A673 (cell line): ENCODE results near the gene DEFB129. TPM values are rescaled to one million over a fixed set of nuclear protein-coding genes. Genes with fewer than 3 reads are reported as not detected.

Experiments
- BruUV-seq: library from RNA; stranded (reverse); fragments of 400-500 nt; replicated peaks from 2 replicates; lab custom pipeline; 2021; lab: Mats Ljungman, UMichigan
- CTCF ChIA-PET: fragments of 300-600 bp; sonication (Branson Sonifier 250); formaldehyde crosslinking; loops from one replicate; lab custom pipeline; 2022; ENCODE audit warnings: antibody characterized with exemption; lab: Charles Lee
- POLR2A ChIA-PET: fragments of 300-600 bp; sonication (Branson Sonifier 250); formaldehyde crosslinking; loops from one replicate; lab custom pipeline; 2022; ENCODE audit warnings: antibody characterized with exemption; ENCODE audit not compliant: low non-redundant PET; lab: Charles Lee
- DNase-seq: peaks from one replicate; pipeline ENCODE4 v3.0.0-alpha.2; 2015; ENCODE audit warnings: low spot score
- H3K27ac ChIP-seq: fragments of 200-600 bp; sonication (generic); 2 replicates; pipeline ENCODE4 v1.5.1; 2016; ENCODE audit warnings: mixed run types, low read depth, mild to moderate bottlenecking, mixed read lengths, antibody characterized with exemption, low read length; ENCODE audit not compliant: poor library complexity, severe bottlenecking
- H3K27me3 ChIP-seq: fragments of 200-600 bp; sonication (generic); replicated peaks from 2 replicates; pipeline ENCODE4 v1.6.1; 2017; ENCODE audit warnings: mixed run types, low read depth, mild to moderate bottlenecking, mixed read lengths, antibody characterized with exemption, low read length; ENCODE audit not compliant: insufficient read depth, poor library complexity
- H3K36me3 ChIP-seq: fragments of 200-600 bp; sonication (generic); 2 replicates; pipeline ENCODE4 v1.6.1; 2016; ENCODE audit warnings: mixed run types, mild to moderate bottlenecking, mixed read lengths, antibody characterized with exemption, low read length; ENCODE audit not compliant: insufficient read depth, poor library complexity, severe bottlenecking
- H3K4me1 ChIP-seq: fragments of 200-600 bp; sonication (generic); 2 replicates; pipeline ENCODE4 v1.6.1; 2017; ENCODE audit warnings: mixed run types, mild to moderate bottlenecking, mixed read lengths, antibody characterized with exemption, low read length; ENCODE audit not compliant: insufficient read depth, poor library complexity, severe bottlenecking
- H3K4me3 ChIP-seq: fragments of 200-600 bp; sonication (generic); 2 replicates; pipeline ENCODE4 v1.5.1; 2016; ENCODE audit warnings: low read depth, mixed run types, mild to moderate bottlenecking, mixed read lengths, low read length; ENCODE audit not compliant: poor library complexity, severe bottlenecking
- H3K9me3 ChIP-seq: fragments of 200-600 bp; sonication (generic); 2 replicates; pipeline ENCODE4 v1.6.1; 2016; ENCODE audit warnings: mixed run types, low read depth, mild to moderate bottlenecking, mixed read lengths, antibody characterized with exemption, low read length; ENCODE audit not compliant: poor library complexity, severe bottlenecking
- CTCF ChIP-seq: fragments of 300-800, 200-600 bp; sonication (generic); conservative IDR thresholded peaks from 2 replicates; pipeline ENCODE4 v1.5.1; 2017; ENCODE audit warnings: low read depth, mild to moderate bottlenecking, antibody characterized with exemption, low read length, moderate library complexity, mixed read lengths
- EZH2 ChIP-seq: fragments of 200-600 bp; sonication (generic); IDR thresholded peaks from 2 replicates; pipeline ENCODE4 v1.6.1; 2017; ENCODE audit warnings: borderline replicate concordance, low read depth, mild to moderate bottlenecking, mixed read lengths, antibody characterized with exemption, low read length; ENCODE audit not compliant: poor library complexity, severe bottlenecking
- intact Hi-C: fragments of 100-400 bp; cut with micrococcal nuclease; formaldehyde crosslinking; loops from one replicate; pipeline ENCODE4 v1.10.0; 2022; ENCODE audit not compliant: unreplicated experiment
- total RNA-seq: library from RNA; stranded (reverse); gene quantifications from 2 replicates; pipeline ENCODE4 v1.2.3, GENCODE V29; 2021

The DEFB129 gene
- total RNA-seq, 1 experiment from 2014 or later, result not detected

- ChIA-PET CTCF (no interaction called here), POLR2A (no interaction called here)
- Histone ChIP-seq H3K4me3 (no peak overlapping the region), H3K36me3 (no peaks in the 10 kb centered on the region), H3K27ac (no peak overlapping the region), H3K4me1 (no peaks in the 10 kb centered on the region), H3K27me3 (peaks cover 7% of the 10 kb centered on the region), H3K9me3 (no peaks in the 10 kb centered on the region)
- intact Hi-C loops, result no loop called here
- BruUV-seq, result no TSS peak
- TF ChIP-seq CTCF (no peak), EZH2 (no peak)
- no peak for DNase-seq
These were observed 11.3 kb upstream of the DEFB129 start for GRCh38 chr20:215796-216195.

- Histone ChIP-seq H3K4me3 (no peak overlapping the region), H3K27me3 (peaks cover 9% of the 10 kb centered on the region), H3K4me1 (no peaks in the 10 kb centered on the region), H3K9me3 (no peaks in the 10 kb centered on the region), H3K36me3 (no peaks in the 10 kb centered on the region), H3K27ac (no peak overlapping the region)
- TF ChIP-seq CTCF, result no peak
- TF ChIP-seq EZH2, result no peak
- ChIA-PET CTCF (no interaction called here), POLR2A (no interaction called here)
- intact Hi-C loops, result no loop called here
- BruUV-seq, result no TSS peak
- DNase-seq, result no peak
These were observed 9.8 kb upstream of the DEFB129 start for GRCh38 chr20:217266-217665.

GRCh38 chr20:219290-220115, 7.6 kb upstream of the DEFB129 start:
- H3K36me3 ChIP-seq, result no peaks in the 10 kb centered on the region
- no peak for TF ChIP-seq EZH2
- TF ChIP-seq CTCF, result peak; percentile 55; the same call in 1 of the 2 replicates
- intact Hi-C loops, result no loop called here
- H3K27me3 ChIP-seq, result peaks cover 9% of the 10 kb centered on the region
- no peak overlapping the region for H3K4me3 ChIP-seq
- no peak overlapping the region for H3K27ac ChIP-seq
- no peaks in the 10 kb centered on the region for H3K4me1 ChIP-seq
- BruUV-seq, result no TSS peak
- DNase-seq, result peak; percentile 60
- H3K9me3 ChIP-seq, result no peaks in the 10 kb centered on the region
- ChIA-PET CTCF (interaction anchor here (1.2 kb wide), 1 partner anchor 47 kb away, joined by 3 read pairs; no protein-coding TSS in a partner anchor), POLR2A (interaction anchor here (0.6 kb wide), 1 partner anchor 28 kb away, joined by 6 read pairs; no protein-coding TSS in a partner anchor)
